WTC11 (cell line): Measurements from ENCODE around the gene CRELD1. TPM values are rescaled to one million over a fixed set of nuclear protein-coding genes. Genes with fewer than 3 reads are reported as not detected.

Source experiments
- ATAC-seq: fragments of 200-7000 bp; cut with Tn5 transposase; 2 replicates; pipeline ENCODE4 v1.10.0; 2021; ENCODE audit warnings: mild to moderate bottlenecking, moderate library complexity
- CTCF ChIA-PET: fragments of 300-600 bp; sonication (Branson Sonifier 250); formaldehyde crosslinking; loops from one replicate; lab custom pipeline; 2021; ENCODE audit warnings: antibody characterized with exemption; lab: Charles Lee
- POLR2A ChIA-PET: fragments of 350-600 bp; sonication (Branson Sonifier 250); formaldehyde crosslinking; loops from one replicate; lab custom pipeline; 2021; ENCODE audit warnings: antibody characterized with exemption; lab: Charles Lee
- DNase-seq: peaks from one replicate; pipeline ENCODE4 v3.0.0; 2021; ENCODE audit warnings: low spot score
- H3K27ac Mint-ChIP-seq: 2 replicates; pipeline ENCODE4 v1.8.0; 2021; ENCODE audit warnings: mixed read lengths
- H3K27me3 Mint-ChIP-seq: 2 replicates; pipeline ENCODE4 v1.8.0; 2021; ENCODE audit warnings: low read depth, mild to moderate bottlenecking, moderate library complexity, mixed read lengths
- H3K36me3 Mint-ChIP-seq: 2 replicates; pipeline ENCODE4 v1.8.0; 2021; ENCODE audit warnings: mixed read lengths
- H3K4me1 Mint-ChIP-seq: 2 replicates; pipeline ENCODE4 v1.8.0; 2022; ENCODE audit warnings: mixed read lengths
- H3K4me3 Mint-ChIP-seq: 2 replicates; pipeline ENCODE4 v1.8.0; 2021; ENCODE audit warnings: mild to moderate bottlenecking, moderate library complexity, mixed read lengths
- H3K9me3 Mint-ChIP-seq: 2 replicates; pipeline ENCODE4 v1.8.0; 2021; ENCODE audit warnings: mixed read lengths
- ATF1 ChIP-seq: sonication (generic); formaldehyde crosslinking; IDR thresholded peaks from 2 replicates; pipeline ENCODE4 v1.8.1; 2023; ENCODE audit warnings: mild to moderate bottlenecking, moderate library complexity, missing genetic modification reagents
- FOXJ3 ChIP-seq: sonication (generic); formaldehyde crosslinking; IDR thresholded peaks from 2 replicates; pipeline ENCODE4 v1.9.0; 2021; ENCODE audit warnings: missing genetic modification reagents, mild to moderate bottlenecking, borderline replicate concordance
- FOXP1 ChIP-seq: sonication (generic); formaldehyde crosslinking; IDR thresholded peaks from 2 replicates; pipeline ENCODE4 v1.8.0; 2022; ENCODE audit warnings: missing genetic modification reagents, mild to moderate bottlenecking, moderate library complexity, borderline replicate concordance
- GABPB1 ChIP-seq: sonication (generic); formaldehyde crosslinking; IDR thresholded peaks from 2 replicates; pipeline ENCODE4 v1.8.1; 2023; ENCODE audit warnings: mild to moderate bottlenecking, missing genetic modification reagents
- HMGA2 ChIP-seq: fragments of 250-450 bp; sonication (Bioruptor Pico); IDR thresholded peaks from 2 replicates; pipeline ENCODE4 v1.4.0; 2021; ENCODE audit warnings: mild to moderate bottlenecking, moderate library complexity
- NFATC4 ChIP-seq: fragments of 250-450 bp; sonication (Bioruptor Pico); IDR thresholded peaks from 2 replicates; pipeline ENCODE4 v1.9.0; 2021; ENCODE audit warnings: mild to moderate bottlenecking
- OVOL2 ChIP-seq: fragments of 250-450 bp; sonication (Bioruptor Pico); IDR thresholded peaks from 2 replicates; pipeline ENCODE4 v1.9.0; 2021; ENCODE audit warnings: mild to moderate bottlenecking, borderline replicate concordance
- SMAD3 ChIP-seq: sonication (generic); formaldehyde crosslinking; IDR thresholded peaks from 2 replicates; pipeline ENCODE4 v1.8.0; 2022; ENCODE audit warnings: missing genetic modification reagents, mild to moderate bottlenecking, borderline replicate concordance
- TEAD1 ChIP-seq: sonication (generic); formaldehyde crosslinking; IDR thresholded peaks from 2 replicates; pipeline ENCODE4 v1.8.0; 2022; ENCODE audit warnings: mild to moderate bottlenecking, missing genetic modification reagents
- TEAD4 ChIP-seq: sonication (generic); formaldehyde crosslinking; IDR thresholded peaks from 2 replicates; pipeline ENCODE4 v1.8.0; 2022; ENCODE audit warnings: mild to moderate bottlenecking, missing genetic modification reagents
- ZNF423 ChIP-seq: fragments of 250-450 bp; sonication (Bioruptor Pico); IDR thresholded peaks from 2 replicates; pipeline ENCODE4 v2.1.2; 2022; ENCODE audit warnings: mild to moderate bottlenecking, moderate library complexity
- total RNA-seq: library from RNA; stranded (reverse); gene quantifications from 3 replicates; pipeline ENCODE4 v1.2.3, GENCODE V29; 2021
- TF ChIP-seq, protein P1 (sequence below): fragments of 250-450 bp; sonication (Bioruptor Pico); IDR thresholded peaks from 2 replicates; pipeline ENCODE4 v1.9.0; 2021; ENCODE audit warnings: mild to moderate bottlenecking
- TF ChIP-seq, protein P2 (sequence below): sonication (generic); formaldehyde crosslinking; IDR thresholded peaks from 2 replicates; pipeline ENCODE4 v1.8.0; 2022; ENCODE audit warnings: missing genetic modification reagents
- TF ChIP-seq, protein P3 (sequence below): sonication (generic); formaldehyde crosslinking; IDR thresholded peaks from 2 replicates; pipeline ENCODE4 v1.8.1; 2022; ENCODE audit warnings: low read depth, mild to moderate bottlenecking, moderate library complexity, missing genetic modification reagents, borderline replicate concordance
- TF ChIP-seq, protein P4 (sequence below): sonication (generic); formaldehyde crosslinking; IDR thresholded peaks from 2 replicates; pipeline ENCODE4 v1.8.1; 2023; ENCODE audit warnings: mild to moderate bottlenecking, missing genetic modification reagents, moderate library complexity

CRELD1 gene
- total RNA-seq, 1 experiment from 2014 or later: 18.8 TPM

DNA sequence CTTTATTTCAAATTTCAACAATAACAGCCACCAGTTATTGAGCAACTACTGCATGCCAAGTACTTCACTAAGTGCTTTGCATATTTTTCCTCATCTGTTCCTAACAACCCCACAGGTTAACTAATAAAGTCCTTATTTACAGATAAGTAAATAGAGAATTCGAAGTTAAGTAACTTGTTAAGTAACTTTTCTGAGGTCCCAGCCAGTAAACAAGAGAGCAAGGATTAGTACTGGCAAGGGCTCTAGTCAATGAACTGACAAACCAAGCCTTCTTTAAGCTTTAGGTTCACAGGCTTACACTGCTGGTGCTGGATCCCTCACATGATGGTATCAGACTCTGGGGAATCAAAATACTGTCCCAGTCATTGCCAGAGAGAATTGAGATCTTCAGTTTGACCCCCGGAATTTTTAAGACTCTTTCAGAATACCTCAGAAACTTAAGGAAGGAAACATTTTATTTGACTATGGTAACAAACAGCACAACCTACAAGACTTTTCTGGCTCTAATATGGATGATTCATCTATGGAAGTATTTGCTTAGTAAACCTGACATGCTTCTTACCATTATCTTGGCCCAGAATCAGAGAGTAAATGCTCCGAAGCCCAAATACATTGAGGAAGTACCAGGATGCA, 36.5 kb downstream of the CRELD1 start:
- H3K9me3 Mint-ChIP-seq: no peaks in the 10 kb centered on the region
- ATAC-seq: no peak
- H3K4me3 Mint-ChIP-seq: no peak overlapping the region
- no peak overlapping the region for H3K27ac Mint-ChIP-seq
- ChIA-PET CTCF (interaction anchor here (0.8 kb wide), 1 partner anchor 24 kb away, joined by 3 read pairs; no protein-coding TSS in a partner anchor), POLR2A (no interaction called here)
- no peaks in the 10 kb centered on the region for H3K27me3 Mint-ChIP-seq
- H3K36me3 Mint-ChIP-seq: peaks cover 62% of the 10 kb centered on the region
- H3K4me1 Mint-ChIP-seq: no peaks in the 10 kb centered on the region
- TF ChIP-seq GABPB1 (CRISPR knock-in tag) (no peak), TEAD4 (CRISPR knock-in tag) (no peak), FOXP1 (CRISPR knock-in tag) (no peak), HMGA2 (CRISPR knock-in tag) (no peak), ZNF423 (no peak), TEAD1 (CRISPR knock-in tag) (no peak), FOXJ3 (CRISPR knock-in tag) (no peak), ATF1 (CRISPR knock-in tag) (no peak)
- TF ChIP-seq, protein P1, sequence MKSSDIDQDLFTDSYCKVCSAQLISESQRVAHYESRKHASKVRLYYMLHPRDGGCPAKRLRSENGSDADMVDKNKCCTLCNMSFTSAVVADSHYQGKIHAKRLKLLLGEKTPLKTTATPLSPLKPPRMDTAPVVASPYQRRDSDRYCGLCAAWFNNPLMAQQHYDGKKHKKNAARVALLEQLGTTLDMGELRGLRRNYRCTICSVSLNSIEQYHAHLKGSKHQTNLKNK: no peak
- TF ChIP-seq, protein P2, sequence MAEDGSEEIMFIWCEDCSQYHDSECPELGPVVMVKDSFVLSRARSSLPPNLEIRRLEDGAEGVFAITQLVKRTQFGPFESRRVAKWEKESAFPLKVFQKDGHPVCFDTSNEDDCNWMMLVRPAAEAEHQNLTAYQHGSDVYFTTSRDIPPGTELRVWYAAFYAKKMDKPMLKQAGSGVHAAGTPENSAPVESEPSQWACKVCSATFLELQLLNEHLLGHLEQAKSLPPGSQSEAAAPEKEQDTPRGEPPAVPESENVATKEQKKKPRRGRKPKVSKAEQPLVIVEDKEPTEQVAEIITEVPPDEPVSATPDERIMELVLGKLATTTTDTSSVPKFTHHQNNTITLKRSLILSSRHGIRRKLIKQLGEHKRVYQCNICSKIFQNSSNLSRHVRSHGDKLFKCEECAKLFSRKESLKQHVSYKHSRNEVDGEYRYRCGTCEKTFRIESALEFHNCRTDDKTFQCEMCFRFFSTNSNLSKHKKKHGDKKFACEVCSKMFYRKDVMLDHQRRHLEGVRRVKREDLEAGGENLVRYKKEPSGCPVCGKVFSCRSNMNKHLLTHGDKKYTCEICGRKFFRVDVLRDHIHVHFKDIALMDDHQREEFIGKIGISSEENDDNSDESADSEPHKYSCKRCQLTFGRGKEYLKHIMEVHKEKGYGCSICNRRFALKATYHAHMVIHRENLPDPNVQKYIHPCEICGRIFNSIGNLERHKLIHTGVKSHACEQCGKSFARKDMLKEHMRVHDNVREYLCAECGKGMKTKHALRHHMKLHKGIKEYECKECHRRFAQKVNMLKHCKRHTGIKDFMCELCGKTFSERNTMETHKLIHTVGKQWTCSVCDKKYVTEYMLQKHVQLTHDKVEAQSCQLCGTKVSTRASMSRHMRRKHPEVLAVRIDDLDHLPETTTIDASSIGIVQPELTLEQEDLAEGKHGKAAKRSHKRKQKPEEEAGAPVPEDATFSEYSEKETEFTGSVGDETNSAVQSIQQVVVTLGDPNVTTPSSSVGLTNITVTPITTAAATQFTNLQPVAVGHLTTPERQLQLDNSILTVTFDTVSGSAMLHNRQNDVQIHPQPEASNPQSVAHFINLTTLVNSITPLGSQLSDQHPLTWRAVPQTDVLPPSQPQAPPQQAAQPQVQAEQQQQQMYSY: no peak
- TF ChIP-seq, protein P3, sequence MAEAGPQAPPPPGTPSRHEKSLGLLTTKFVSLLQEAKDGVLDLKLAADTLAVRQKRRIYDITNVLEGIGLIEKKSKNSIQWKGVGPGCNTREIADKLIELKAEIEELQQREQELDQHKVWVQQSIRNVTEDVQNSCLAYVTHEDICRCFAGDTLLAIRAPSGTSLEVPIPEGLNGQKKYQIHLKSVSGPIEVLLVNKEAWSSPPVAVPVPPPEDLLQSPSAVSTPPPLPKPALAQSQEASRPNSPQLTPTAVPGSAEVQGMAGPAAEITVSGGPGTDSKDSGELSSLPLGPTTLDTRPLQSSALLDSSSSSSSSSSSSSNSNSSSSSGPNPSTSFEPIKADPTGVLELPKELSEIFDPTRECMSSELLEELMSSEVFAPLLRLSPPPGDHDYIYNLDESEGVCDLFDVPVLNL (CRISPR knock-in tag): no peak
- TF ChIP-seq, protein P4, sequence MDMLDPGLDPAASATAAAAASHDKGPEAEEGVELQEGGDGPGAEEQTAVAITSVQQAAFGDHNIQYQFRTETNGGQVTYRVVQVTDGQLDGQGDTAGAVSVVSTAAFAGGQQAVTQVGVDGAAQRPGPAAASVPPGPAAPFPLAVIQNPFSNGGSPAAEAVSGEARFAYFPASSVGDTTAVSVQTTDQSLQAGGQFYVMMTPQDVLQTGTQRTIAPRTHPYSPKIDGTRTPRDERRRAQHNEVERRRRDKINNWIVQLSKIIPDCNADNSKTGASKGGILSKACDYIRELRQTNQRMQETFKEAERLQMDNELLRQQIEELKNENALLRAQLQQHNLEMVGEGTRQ: no peak
- no peak for DNase-seq

DNA sequence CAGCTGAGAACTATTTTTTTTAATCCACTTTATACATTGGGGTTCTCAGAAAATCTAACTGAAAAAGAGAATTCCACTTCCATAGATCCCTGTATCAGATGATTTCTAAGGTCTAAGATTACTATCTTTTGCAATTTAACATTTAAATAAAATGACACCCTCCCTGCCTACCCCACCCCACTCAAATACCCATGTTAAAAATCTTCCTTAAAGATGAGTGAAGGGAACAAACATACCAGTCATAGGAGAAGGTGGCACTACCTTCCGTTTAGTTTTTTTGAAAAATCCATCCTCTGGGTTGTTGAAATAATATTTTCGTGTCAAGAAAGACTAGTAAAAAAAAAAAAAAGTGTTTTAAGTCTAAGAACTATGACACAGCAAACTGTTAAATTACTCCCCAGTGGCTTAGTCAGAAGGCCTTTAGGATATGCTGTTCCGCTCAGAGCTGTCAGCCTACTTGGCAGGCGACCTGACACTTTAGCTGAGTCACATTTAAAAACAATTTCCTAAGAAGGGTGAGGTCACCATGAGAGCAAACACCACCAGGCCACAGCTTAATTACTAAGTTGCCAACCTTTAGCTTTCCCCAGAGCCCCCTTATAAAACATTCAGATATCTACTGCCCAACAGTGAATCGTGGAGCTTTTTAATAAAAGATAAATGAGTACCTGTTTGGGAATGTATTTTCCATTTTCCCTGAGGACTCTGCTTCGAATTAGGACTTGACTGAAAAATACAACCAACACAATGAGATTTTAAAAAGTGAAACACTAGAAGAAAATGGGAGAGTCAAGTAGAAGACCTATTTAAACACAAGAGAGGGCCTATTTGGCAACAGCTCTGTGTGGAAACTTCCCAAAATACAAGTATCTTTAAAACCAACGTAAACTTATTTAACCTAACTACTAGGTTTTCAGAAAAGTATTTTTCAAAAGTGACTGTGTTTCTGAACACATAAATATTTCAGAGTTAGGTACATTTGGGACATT, 43.4 kb downstream of the CRELD1 start:
- POLR2A ChIA-PET: no interaction called here
- TF ChIP-seq OVOL2 (CRISPR knock-in tag) (no peak), NFATC4 (CRISPR knock-in tag) (no peak), SMAD3 (CRISPR knock-in tag) (no peak)
- ATAC-seq (no peak), DNase-seq (no peak)
- Mint-ChIP-seq H3K36me3 (peaks cover 33% of the 10 kb centered on the region), H3K4me1 (no peaks in the 10 kb centered on the region), H3K27ac (no peak overlapping the region), H3K27me3 (no peaks in the 10 kb centered on the region), H3K4me3 (no peak overlapping the region), H3K9me3 (no peaks in the 10 kb centered on the region)
- CTCF ChIA-PET: interaction anchor here (1.2 kb wide), 1 partner anchor 25 kb away, joined by 3 read pairs; no protein-coding TSS in a partner anchor
